Heart left ventricle (tissue), 16 donors: ENCODE data around the gene PLPPR2. TPM values are rescaled to one million over a fixed set of nuclear protein-coding genes. Genes with fewer than 3 reads are reported as not detected.

ENCODE experiments used
- ATAC-seq, 4 donors: fragments of 200-7000 bp; cut with Tn5 transposase; one replicate each; pipeline ENCODE4 v1.9.1; 2020 to 2022; ENCODE audit warnings: moderate library complexity in 4 of 4, mild to moderate bottlenecking in 3 of 4, moderate number of reproducible peaks in 1 of 4
- DNase-seq, 5 donors: peaks; one replicate each; pipeline ENCODE4 v3.0.0-alpha.2; 2020
- H3K27ac ChIP-seq, 12 donors: fragments of 200-600 bp; sonication (generic) in 4 of 12; one replicate each; pipeline versions ENCODE4 v1.5.0 to v1.8.0; 2016 to 2022; ENCODE audit warnings: mild to moderate bottlenecking in 2 of 12
- H3K27me3 ChIP-seq, 9 donors: fragments of 200-600 bp; sonication (generic) in 2 of 9; one replicate each; pipeline versions ENCODE4 v1.5.1 to v1.8.0; 2016 to 2022; ENCODE audit warnings: mild to moderate bottlenecking in 3 of 9
- H3K36me3 ChIP-seq, 9 donors: fragments of 200-600 bp; sonication (generic) in 2 of 9; one replicate each; pipeline versions ENCODE4 v1.5.0 to v1.8.0; 2018 to 2022; ENCODE audit warnings: mild to moderate bottlenecking in 2 of 9
- H3K4me1 ChIP-seq, 12 donors: fragments of 200-600 bp; sonication (generic) in 4 of 12; one replicate each; pipeline versions ENCODE4 v1.5.0 to v1.8.0; 2016 to 2022; ENCODE audit warnings: mild to moderate bottlenecking in 3 of 12
- H3K4me3 ChIP-seq, 12 donors: fragments of 200-600 bp; sonication (generic) in 4 of 12; one replicate each; pipeline versions ENCODE4 v1.5.0 to v1.8.0; 2017 to 2022; ENCODE audit warnings: mild to moderate bottlenecking in 9 of 12, moderate library complexity in 4 of 12
- H3K9me3 ChIP-seq, 12 donors: fragments of 200-600 bp; sonication (generic) in 4 of 12; one replicate each; pipeline versions ENCODE4 v1.5.0 to v1.8.0; 2016 to 2022; ENCODE audit warnings: mild to moderate bottlenecking in 1 of 12
- CTCF ChIP-seq, 12 donors: fragments of 200-600 bp; sonication (generic) in 4 of 12; IDR thresholded peaks; one replicate each; pipeline versions ENCODE4 v1.5.0 to v1.8.0; 2018 to 2022; ENCODE audit warnings: antibody characterized with exemption in 12 of 12, mild to moderate bottlenecking in 5 of 12
- POLR2A ChIP-seq, 2 donors: fragments of 450-650 bp; IDR thresholded peaks; one replicate each; pipeline ENCODE4 v1.6.1; 2017; ENCODE audit warnings: antibody characterized with exemption in 2 of 2, mild to moderate bottlenecking in 2 of 2, moderate library complexity in 2 of 2
- WGBS, 4 donors: extraction: QIAGEN DNeasy Blood & Tissue Kit in 2 of 4; methylation state at CpG; one replicate each; pipeline versions ENCODE4 v1.1.5 to v1.1.7; 2013 to 2018; 5-methylcytosine and 5-hydroxymethylcytosine counted together
- intact Hi-C, 10 donors: fragments of 100-400 bp; cut with DNase I; formaldehyde crosslinking; loops; one replicate each; pipeline versions ENCODE4 v1.11.1 to v1.14.2; 2022
- polyA plus RNA-seq, 2 donors: library from polyadenylated mRNA; stranded (reverse); fragments of 200-250 nt; gene quantifications; one replicate each; pipeline ENCODE4 v1.2.3, GENCODE V29; 2013
- total RNA-seq, 9 donors: library from RNA; depleted of rRNA in 2 of 9; stranded (reverse); fragments of >200 nt in 2 of 9; fragmentation: NEBNext Ultra II Directional in 3 of 9; extraction: Animal tissue kit (Norgen Biotek cat#: 25700) in 3 of 9; gene quantifications; one replicate each; pipeline versions ENCODE4 v1.1.0 to v1.2.4, GENCODE V29; 2016 to 2023
- donor health status: ischemic (EF 13 %, LVEDD 7.1; RV severe dilation, severe dysfunction).
- donor health status: healthy with polysubstance abuse.
- donor health status: DM: no; HTN: yes; CAD: no.
- donor health status: DM: no; HTN: no; CAD: no.
- donor health status: ischemic (EF 25% LVEDD 6.9; RV normal size, moderate dysfunction).
- donor health status: ischemic (EF 25% LVEDD 5.7; RV mildly dilated, moderate dysfunction).
- donor health status: healthy.
- donor health status: DM: yes; HTN: yes; CAD: no.
- donor health status: ischemic (EF 35%, LVEDD 5.7; RV mildly dilated, moderate dysfunction).
- donor health status: nonischemic (EF 11% LVEDD 7.7; RV severe dilation, severe dysfunction).
- donor health status: DM: yes; HTN: yes; CAD: no.
- donor health status: PGD.
- donor health status: ischemic (EF 29% LVEDD 5.4; RV normal size, mild dysfunction).
- donor health status: nonischemic (EF 23%, LVEDD 6.1; RV moderate dilation, normal function).

Gene PLPPR2
- total and polyA plus RNA-seq, 11 donors: 4.5 to 24.8 (median 11.2) TPM

DNA sequence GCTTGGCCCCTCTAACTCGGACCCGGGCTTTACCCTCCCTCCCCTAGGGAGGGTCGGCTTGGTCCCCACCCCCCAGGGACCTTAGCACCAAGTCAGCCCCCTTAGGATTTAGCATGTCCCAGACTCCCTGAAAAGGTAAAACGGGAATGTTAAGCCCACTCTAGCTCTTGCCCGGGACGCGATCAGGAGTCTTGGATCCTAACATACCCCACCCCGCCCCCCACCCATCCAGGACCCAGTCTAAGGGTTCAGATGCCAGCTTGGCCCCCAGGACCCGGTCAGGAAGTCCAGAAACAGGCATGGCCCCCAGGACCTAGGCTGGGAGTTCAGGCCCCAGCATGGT lies 28.4 kb downstream of the PLPPR2 start:
- 0 to 2% (median 1%) methylated on average over 6 to 9 of the region's 9 CpGs for WGBS, 4 donors
- Histone ChIP-seq H3K4me1 (peaks cover 0 to 56% (median 29%) of the 10 kb centered on the region in 12 donors), H3K36me3 (no peaks in the 10 kb centered on the region), H3K27me3 (peaks cover 0 to 16% (median 3%) of the 10 kb centered on the region in 9 donors), H3K9me3 (no peaks in the 10 kb centered on the region), H3K4me3 (peak overlapping the region; percentile 33 to 62 (median 54)), H3K27ac (peak overlapping the region in 5 of 12 donors; percentile 44 to 73 (median 57))
- TF ChIP-seq CTCF (IDR thresholded peaks at IDR 0.05) (no peak), POLR2A (IDR thresholded peaks at IDR 0.05) (no peak)
- intact Hi-C loops: loop anchor here in 6 of 10 donors (5.0 to 10.0 kb wide), 11 partner anchors 34 to 204 kb away; partner anchors contain the start of genes ELAVL3 (in 2 of the 6), ODAD3 (in 2 of the 6), PRKCSH (in 2 of the 6) and CCDC159 (in 1 of the 6)
- no peak for ATAC-seq
- DNase-seq: no peak

DNA sequence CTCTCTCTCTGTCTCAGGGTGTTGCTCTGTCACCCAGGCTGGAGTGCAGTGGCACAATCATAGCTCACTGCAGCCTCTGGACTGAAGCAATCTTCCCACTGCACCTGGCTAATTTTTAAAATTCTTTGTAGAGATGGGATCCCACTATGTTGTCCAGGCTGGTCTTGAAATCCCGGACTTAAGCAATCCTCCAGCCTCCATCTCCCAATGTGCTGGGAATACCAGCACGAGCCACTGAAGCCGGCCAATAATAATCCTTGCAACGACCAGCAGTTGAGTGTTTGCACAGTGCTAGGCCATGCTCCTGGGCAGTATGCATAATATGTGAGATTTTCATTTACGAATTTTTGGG lies 29.5 kb downstream of the PLPPR2 start:
- intact Hi-C loops: loop anchor here in 6 of 10 donors (5.0 to 10.0 kb wide), 11 partner anchors 33 to 203 kb away; partner anchors contain the start of genes ELAVL3 (in 2 of the 6), ODAD3 (in 2 of the 6), PRKCSH (in 2 of the 6) and CCDC159 (in 1 of the 6)
- WGBS, 4 donors: 83 to 87% (median 86%) methylated on average over 5 of the region's 5 CpGs

GRCh38 chr19:11387162-11388034 lies 32.2 kb downstream of the PLPPR2 start:
- H3K27ac ChIP-seq: no peak overlapping the region

More for the DNA sequence above, 29.5 kb downstream of the PLPPR2 start:
- no peak overlapping the region for H3K27ac ChIP-seq
- no peak for DNase-seq
- H3K36me3 ChIP-seq: no peaks in the 10 kb centered on the region
- H3K4me3 ChIP-seq: no peak overlapping the region
- TF ChIP-seq CTCF (IDR thresholded peaks at IDR 0.05): no peak
- TF ChIP-seq POLR2A (IDR thresholded peaks at IDR 0.05): no peak
- H3K27me3 ChIP-seq: peaks cover 0 to 16% (median 3%) of the 10 kb centered on the region in 9 donors
- ATAC-seq: no peak
- no peaks in the 10 kb centered on the region for H3K9me3 ChIP-seq
- H3K4me1 ChIP-seq: peaks cover 0 to 52% (median 29%) of the 10 kb centered on the region in 12 donors

More at GRCh38 chr19:11387162-11388034, 32.2 kb downstream of the PLPPR2 start:
- no peak for ATAC-seq
- intact Hi-C loops: loop anchor here in 2 of 10 donors (10.0 kb wide), 3 partner anchors 47 to 97 kb away; partner anchors contain the start of genes ELAVL3 (in 1 of the 2), ODAD3 (in 1 of the 2) and PRKCSH (in 1 of the 2)
- DNase-seq: no peak
- WGBS, 4 donors: 75 to 81% (median 77%) methylated on average over 19 of the region's 19 CpGs
- no peak overlapping the region for H3K4me3 ChIP-seq
- peaks cover 0 to 13% (median 3%) of the 10 kb centered on the region in 9 donors for H3K27me3 ChIP-seq
- TF ChIP-seq POLR2A (IDR thresholded peaks at IDR 0.05): no peak
- no peak for TF ChIP-seq CTCF (IDR thresholded peaks at IDR 0.05)
- no peaks in the 10 kb centered on the region for H3K36me3 ChIP-seq
- H3K4me1 ChIP-seq: peaks cover 0 to 30% (median 17%) of the 10 kb centered on the region in 12 donors
- H3K9me3 ChIP-seq: peaks cover 0 to 9% (median 2%) of the 10 kb centered on the region in 12 donors
